GM23248 (cell line): ENCODE data around the gene LILRA5.

Source experiments
- EZH2 ChIP-seq: fragments of 200-600 bp; sonication (generic); IDR thresholded peaks from 2 replicates; pipeline ENCODE4 v1.6.1; 2018; ENCODE audit warnings: antibody characterized with exemption, mild to moderate bottlenecking; ENCODE audit not compliant: insufficient read depth, poor library complexity, severe bottlenecking
- EZH2phosphoT487 ChIP-seq: fragments of 200-600 bp; sonication (generic); IDR thresholded peaks from 2 replicates; pipeline ENCODE4 v1.6.1; 2018; ENCODE audit warnings: antibody characterized with exemption, moderate library complexity, mild to moderate bottlenecking, low read depth; ENCODE audit not compliant: insufficient read depth

DNA sequence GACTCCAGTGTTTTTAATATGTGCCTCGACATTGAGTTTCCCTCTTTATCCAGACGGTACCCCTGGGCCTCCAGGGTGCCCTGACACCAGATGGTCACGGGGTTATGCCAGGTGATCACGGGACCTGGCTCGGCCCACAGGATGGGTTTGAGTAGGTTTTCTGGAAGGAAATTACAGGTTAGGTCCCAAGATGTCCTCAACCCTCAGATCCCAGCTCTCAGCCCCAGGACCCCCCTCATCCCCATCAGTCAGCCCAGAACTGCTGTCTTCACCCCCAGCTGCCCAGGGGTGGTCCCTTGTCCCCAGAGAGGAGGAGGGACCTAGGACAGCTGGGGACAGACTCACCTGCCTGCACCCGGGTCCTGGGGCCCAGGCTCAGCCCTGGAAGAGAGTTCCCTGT lies 25.6 kb upstream of the LILRA5 start:
- TF ChIP-seq EZH2 (no peak), EZH2phosphoT487 (no peak)
